Pons (tissue), 1 donor: ENCODE data around the gene MREG.
A peak's percentile ranks its signal among the peaks of the same experiment; 100 is the strongest.

ENCODE experiments used
- DNase-seq: peaks from one replicate; pipeline ENCODE4 v3.0.0-alpha.2; 2016; ENCODE audit warnings: low spot score

MREG gene

DNA sequence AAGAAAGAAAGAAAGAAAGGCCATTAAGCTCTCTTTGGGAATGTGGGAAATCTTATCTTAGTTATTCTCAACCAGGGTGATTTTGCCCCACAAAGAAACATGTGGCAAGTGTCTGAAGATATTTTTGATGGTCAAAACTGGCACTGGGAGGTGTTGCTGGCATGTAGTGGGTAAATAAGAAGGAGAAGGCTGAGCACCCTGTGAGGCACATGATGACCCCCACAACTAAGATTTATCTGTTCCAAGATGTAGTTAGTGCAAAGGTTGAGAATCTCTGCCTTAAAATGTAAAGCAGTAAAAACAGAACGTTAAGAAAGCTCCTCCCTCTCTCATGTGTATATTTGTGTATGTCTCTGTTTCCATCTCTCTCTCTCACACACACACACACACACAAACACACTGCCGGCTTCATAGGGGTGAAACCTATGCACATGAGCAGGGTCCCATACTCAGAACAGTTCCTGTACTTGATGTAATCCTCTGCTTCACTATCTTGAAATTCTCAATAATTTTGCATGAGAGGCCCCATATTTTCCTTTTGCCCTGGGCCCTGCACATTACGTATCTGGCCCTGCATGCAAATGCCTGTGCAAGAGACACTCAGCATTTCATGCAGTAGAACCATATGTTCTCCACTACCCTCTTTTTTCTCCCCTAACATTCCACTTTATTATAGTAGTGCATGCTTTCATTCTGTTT lies 94.3 kb downstream of the MREG start:
- DNase-seq = no peak

GRCh38 chr2:215917953-215918620 lies 95.3 kb downstream of the MREG start:
- no peak for DNase-seq

DNA sequence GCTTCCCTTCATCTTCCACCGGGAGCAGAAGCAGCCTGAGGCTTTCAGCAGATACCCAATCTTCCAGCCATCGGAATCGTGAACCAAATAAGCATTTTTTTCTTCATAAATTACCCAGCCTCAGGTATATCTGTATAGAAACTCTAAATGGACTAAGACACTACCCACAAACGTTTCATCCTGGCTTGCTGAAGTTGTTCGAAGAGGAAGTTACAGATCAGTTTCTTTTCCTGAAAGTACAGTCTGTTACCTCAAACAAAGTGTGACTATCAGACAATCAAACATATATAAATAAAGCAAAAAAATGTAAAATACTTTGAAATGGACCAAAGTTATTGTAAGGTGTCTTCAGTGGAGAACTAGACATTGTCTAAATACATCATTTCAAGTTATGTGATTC lies 97.9 kb downstream of the MREG start:
- DNase-seq = no peak

GRCh38 chr2:215914777-215915165 lies 98.6 kb downstream of the MREG start:
- DNase-seq = no peak

DNA sequence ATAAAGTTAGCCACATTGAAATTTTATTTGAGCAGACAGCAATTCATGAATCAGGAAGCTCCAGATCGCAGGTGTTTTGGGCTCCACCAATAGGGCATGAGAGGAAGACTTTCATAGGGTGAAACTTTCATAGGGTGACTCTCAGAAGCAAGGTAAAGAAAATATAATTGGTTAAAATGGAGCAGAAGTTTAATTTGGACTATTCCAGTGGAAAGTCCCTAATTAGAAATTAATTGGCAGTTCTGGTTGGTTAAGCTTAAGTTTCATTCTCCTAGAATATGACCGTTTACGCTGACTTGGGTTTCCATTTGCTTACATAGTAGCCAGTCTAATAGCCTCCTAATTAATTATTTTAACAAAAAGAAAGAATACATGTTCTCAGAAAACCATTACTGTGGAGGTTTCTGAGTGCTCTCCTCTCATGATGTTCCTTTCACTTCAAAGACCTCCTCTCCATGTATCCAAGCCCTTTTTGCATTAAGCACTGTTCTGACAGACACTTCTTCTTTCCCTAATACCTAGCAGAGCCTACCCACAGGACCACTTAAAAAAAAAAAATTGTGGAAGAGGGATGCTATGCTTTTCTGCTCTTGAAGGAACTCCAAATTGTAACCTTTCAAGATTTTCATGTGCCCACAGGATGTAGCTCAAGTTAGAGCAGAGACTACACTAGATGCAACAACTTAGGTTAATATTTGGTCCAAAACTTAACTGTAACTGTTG lies 99.1 kb downstream of the MREG start:
- DNase-seq = no peak

DNA sequence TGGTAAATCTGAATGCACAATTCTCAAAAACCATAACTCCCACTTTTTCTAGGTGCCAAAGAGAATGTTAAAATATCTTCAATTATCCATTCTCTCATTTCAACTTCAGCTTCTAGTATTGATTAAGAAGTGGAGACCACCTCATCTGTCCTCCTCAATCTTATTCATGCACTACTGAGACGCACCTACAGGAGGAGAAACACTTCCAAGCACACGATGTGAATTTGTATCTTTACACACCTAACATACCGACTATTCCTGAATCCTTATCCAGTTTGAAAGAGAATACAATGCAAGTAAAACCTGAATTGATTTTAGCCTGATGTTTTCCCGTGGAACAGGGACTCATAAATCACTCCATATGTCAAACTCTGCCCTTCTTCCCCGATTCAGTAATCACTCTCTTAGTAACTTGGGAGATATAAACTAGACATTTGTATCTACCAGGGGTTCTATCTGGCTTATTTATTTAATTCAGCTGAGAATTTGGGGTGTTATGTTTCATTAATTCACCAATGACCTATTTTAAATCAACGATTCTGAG lies 101.0 kb downstream of the MREG start:
- no peak for DNase-seq

GRCh38 chr2:215911301-215912085 lies 101.9 kb downstream of the MREG start:
- no peak for DNase-seq

DNA sequence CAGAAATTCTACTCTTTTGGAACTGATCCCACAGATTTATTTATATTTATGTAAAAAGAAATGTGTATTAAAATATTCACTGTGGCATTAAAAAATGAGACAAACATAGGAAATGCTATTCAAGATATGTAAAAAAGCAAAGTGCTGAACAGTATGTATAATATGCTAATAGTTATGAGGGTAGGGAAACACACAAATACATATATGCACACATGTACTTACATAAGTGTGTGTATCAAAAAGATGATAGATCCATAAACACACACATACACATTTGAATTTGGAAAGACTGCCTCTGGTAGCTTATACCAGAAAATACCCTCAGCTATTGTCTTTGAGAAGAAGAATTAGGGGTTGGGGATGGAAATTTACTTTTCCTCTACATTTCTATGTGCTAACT lies 103.2 kb downstream of the MREG start:
- no peak for DNase-seq

- DNase-seq = no peak
These were observed 106.2 kb downstream of the MREG start for GRCh38 chr2:215907147-215907546.

GRCh38 chr2:215906458-215906857 lies 106.9 kb downstream of the MREG start:
- no peak for DNase-seq

DNA sequence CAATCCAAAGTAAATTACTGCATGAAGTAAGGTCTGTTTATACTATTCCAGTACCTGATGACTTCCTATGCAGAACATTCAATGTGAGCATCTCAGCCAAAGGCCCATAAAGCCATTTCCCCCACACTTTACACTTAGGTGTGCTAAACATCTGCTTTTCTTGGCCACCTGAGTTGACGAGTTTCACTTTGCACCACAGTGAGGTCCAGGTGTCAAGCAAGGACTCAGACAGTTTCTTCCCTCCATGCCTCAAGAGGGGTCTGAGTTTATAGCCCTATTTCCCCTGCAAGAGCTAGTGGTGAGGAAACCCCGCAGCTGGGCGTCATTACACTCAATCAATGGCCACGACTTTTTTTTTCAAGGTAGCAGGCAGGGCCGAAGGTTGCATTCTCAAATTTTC lies 107.7 kb downstream of the MREG start:
- no peak for DNase-seq

DNA sequence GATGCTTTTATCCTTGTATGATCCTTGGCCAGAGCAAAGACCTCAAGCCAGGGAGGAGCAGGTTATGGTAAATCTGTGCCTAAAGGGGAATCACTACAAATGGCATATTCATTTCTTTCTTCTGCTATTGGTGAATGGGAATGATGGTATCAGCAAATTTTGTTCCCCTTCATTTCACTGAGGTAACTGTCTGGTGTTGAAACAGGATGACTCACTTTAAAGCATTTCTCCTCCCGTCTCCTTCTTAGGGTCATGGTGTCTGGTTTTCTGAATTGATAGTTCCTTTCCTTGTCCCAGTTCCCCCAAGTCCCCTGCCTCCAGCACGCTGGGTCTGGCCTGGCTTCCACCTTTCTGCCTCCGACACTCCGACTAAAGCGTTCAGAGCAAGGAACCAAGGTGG lies 109.2 kb downstream of the MREG start:
- peak; percentile 31 for DNase-seq

DNA sequence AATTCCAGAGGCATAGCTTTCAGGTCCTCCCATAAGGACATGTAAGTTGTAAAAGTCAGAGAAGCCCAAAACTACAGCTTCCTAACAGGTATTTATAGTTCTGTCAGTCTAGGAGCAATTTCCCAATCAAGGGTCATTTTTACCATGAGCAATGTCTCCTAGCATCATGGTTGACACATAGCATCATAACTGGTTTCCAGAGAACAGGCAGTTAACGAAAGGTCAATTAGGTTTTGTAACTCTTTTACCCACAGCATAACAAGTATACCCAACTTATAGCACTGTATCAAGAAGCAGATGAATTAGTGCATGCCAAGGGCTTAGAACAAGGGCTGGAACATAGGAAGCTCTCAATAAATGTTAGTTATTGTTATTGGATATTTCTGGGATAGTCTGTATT lies 110.1 kb downstream of the MREG start:
- DNase-seq = no peak

DNA sequence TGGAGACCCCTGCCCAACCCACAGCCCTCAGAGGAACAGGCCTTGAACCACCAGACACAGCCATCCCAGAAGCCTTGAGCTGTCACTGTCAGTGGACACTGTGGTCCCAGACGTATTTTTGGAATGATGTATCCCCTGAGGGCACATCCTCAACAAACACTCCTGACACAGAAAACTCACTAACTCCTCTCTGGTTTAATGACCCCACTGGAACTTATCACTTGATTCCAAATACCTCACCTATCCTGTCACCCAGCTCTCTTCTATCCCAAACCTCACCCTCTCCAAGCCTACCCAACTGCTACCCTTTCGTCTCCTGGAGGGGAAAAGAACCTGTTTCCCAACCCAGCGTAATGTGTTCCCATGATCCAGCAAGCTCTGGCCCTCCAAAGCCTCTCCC lies 111.6 kb downstream of the MREG start:
- no peak for DNase-seq

DNA sequence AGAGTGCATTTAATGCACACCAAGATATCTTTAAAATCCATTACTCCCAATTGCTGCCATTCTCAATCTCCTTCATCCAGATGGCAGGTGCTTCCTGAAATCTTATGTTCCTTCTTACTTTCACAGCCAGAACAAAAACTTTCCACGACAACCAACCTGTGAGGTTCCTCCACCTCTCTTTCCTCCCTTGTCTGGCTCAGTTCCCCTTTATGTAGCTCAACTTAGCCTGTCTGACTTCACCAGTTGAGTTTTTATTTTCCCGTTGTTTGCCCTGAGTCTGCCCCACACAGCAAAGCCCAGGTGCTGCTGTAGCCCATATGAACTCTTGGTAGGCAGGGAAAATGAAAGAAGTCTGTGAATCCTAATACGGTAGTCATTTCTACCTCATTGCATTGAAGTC lies 112.5 kb downstream of the MREG start:
- peak; percentile 27 for DNase-seq

- no peak for DNase-seq
These were observed 113.1 kb downstream of the MREG start for GRCh38 chr2:215900203-215900611.

- DNase-seq = no peak
These were observed 113.9 kb downstream of the MREG start for GRCh38 chr2:215899141-215900074.

GRCh38 chr2:215898363-215898762 lies 115.0 kb downstream of the MREG start:
- DNase-seq = no peak

DNA sequence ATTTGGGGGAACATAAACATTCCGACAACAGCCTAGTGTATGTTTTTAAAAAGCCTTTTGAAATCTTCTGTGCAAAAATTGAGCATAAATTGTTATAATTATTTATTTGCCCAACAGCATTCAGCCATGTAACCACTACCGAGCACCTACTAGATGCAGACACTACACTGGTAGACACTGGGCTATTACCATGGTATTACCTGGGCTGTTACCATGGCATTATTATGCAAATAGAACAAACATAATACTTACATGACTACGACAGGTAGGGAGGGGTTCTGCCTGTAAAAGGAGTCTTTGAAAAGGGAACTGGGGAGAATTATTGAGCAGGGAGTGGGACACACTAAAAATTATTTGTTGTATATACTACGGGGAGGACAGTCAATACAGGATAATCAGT lies 116.4 kb downstream of the MREG start:
- DNase-seq = no peak

GRCh38 chr2:215895330-215895729 lies 118.0 kb downstream of the MREG start:
- DNase-seq = no peak
